Stimulated activated naive B cell treated with anti-CD40 and anti-IgM and Interleukin-4, amounts not matched to agents 10 μg/mL and 1 μg/mL and 100 μg/mL, for 72 hours (primary cell): Measurements from ENCODE around the gene ASNSD1.
"Not testable (repeated sequence)": the region's sequence is repeated elsewhere in the genome, so short reads cannot be mapped to it uniquely, and the experiment has no call there.

Experiments used
- ATAC-seq, 2 donors: fragments of 150-1000 bp; cut with Tn5 transposase; replicated peaks; 2 replicates each; pipeline ENCODE4 v1.10.0; 2021; ENCODE audit warnings: moderate library complexity in 1 of 2
- DNase-seq: peaks from one replicate; pipeline ENCODE4 v3.0.0; 2021
- H3K27ac Mint-ChIP-seq: one replicate; pipeline ENCODE4 v1.8.0; 2022; ENCODE audit warnings: mild to moderate bottlenecking, mixed read lengths
- H3K27me3 Mint-ChIP-seq, 2 donors: one replicate each; pipeline ENCODE4 v1.8.0; 2022; ENCODE audit warnings: mixed read lengths in 2 of 2
- H3K36me3 Mint-ChIP-seq, 2 donors: one replicate each; pipeline ENCODE4 v1.8.0; 2022; ENCODE audit warnings: mixed read lengths in 2 of 2, mild to moderate bottlenecking in 1 of 2
- H3K4me1 Mint-ChIP-seq, 2 donors: one replicate each; pipeline ENCODE4 v1.8.0; 2022; ENCODE audit warnings: mixed read lengths in 2 of 2, mild to moderate bottlenecking in 1 of 2
- H3K4me3 Mint-ChIP-seq, 2 donors: one replicate each; pipeline ENCODE4 v1.8.0; 2022; ENCODE audit warnings: mild to moderate bottlenecking in 2 of 2, mixed read lengths in 2 of 2, moderate library complexity in 1 of 2
- H3K9me3 Mint-ChIP-seq, 2 donors: one replicate each; pipeline ENCODE4 v1.8.0; 2022; ENCODE audit warnings: mixed read lengths in 2 of 2, mild to moderate bottlenecking in 1 of 2

The ASNSD1 gene

DNA sequence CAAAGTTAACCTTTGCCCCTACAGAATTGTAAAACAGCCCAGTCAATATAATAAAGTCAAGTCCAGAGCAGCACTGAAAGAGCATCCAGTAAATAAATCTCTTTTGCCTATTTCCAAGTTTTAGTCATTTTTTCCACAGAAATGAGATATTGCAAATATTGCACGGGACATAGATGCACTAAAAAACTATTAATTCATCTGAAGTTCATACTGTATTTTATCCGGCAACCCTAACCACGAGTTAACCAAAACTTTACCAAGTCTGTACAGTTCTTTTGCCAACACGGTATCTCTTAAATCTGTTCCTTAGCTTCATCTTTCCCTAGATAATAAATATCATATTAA is 484 bp upstream of the ASNSD1 start:
- H3K27me3 Mint-ChIP-seq: no peaks in the 10 kb centered on the region
- H3K9me3 Mint-ChIP-seq: no peaks in the 10 kb centered on the region
- ATAC-seq (no peak), DNase-seq (no peak)
- no peaks in the 10 kb centered on the region for H3K36me3 Mint-ChIP-seq
- no peak overlapping the region for H3K4me3 Mint-ChIP-seq
- peaks cover 11 to 25% of the 10 kb centered on the region in 2 donors for H3K4me1 Mint-ChIP-seq
- no peak overlapping the region for H3K27ac Mint-ChIP-seq

DNA sequence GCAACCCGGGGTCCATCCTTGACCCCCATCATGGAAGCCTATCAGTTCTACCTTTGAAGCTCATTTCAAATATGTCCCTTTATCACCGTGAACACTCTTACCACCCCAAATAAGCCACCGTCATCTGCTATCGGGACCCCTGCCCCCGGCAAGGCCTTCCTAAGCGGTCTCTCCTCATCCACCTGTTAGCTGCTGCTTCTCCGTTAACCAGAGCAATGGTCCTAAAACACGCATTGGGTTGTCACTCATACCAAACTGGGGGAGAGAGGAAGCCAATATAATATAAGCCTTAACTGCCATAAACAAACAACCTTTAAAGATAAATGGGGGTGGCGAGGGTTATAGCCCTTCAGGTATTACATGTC is 680 bp downstream of the ASNSD1 start:
- H3K27ac Mint-ChIP-seq: no peak overlapping the region
- H3K27me3 Mint-ChIP-seq: no peaks in the 10 kb centered on the region
- H3K9me3 Mint-ChIP-seq: no peaks in the 10 kb centered on the region
- H3K4me3 Mint-ChIP-seq: no peak overlapping the region
- peaks cover 6 to 7% of the 10 kb centered on the region in 2 donors for H3K36me3 Mint-ChIP-seq
- peaks cover 9 to 25% of the 10 kb centered on the region in 2 donors for H3K4me1 Mint-ChIP-seq
- ATAC-seq: no peak
- DNase-seq: no peak

GRCh38 chr2:189662669-189663226 is 1.5 kb downstream of the ASNSD1 start:
- H3K4me1 Mint-ChIP-seq: peaks cover 6 to 21% of the 10 kb centered on the region in 2 donors
- no peak overlapping the region for H3K4me3 Mint-ChIP-seq
- H3K27me3 Mint-ChIP-seq: no peaks in the 10 kb centered on the region
- DNase-seq (no peak), ATAC-seq (no peak)
- H3K9me3 Mint-ChIP-seq: no peaks in the 10 kb centered on the region
- H3K36me3 Mint-ChIP-seq: peaks cover 11 to 14% of the 10 kb centered on the region in 2 donors
- H3K27ac Mint-ChIP-seq: no peak overlapping the region

DNA sequence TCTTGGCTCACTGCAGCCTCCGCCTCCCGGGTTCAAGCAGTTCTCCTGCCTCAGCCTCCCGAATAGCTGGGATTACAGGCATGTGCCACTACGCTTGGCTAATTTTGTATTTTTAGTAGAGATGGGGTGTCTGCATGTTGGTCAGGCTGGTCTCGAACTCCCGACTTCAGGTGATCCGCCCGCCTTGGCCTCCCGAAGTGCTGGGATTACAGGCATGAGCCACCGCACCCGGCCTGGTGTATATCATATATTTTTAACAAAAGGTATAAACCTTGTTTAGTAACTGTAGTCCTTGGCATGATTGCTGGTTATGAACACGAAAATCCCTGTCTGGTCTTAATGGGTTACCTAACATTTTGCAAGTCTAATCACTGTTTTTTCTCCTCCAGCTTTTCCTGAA is 2.1 kb downstream of the ASNSD1 start:
- not testable (repeated sequence) for H3K27me3 Mint-ChIP-seq, DNase-seq, ATAC-seq, H3K9me3 Mint-ChIP-seq
- Mint-ChIP-seq H3K27ac (peak overlapping the region; percentile 34), H3K4me3 (peak overlapping the region in 1 of 2 donors; percentile 48), H3K4me1 (peaks cover 4 to 15% of the 10 kb centered on the region in 2 donors), H3K36me3 (peaks cover 11 to 16% of the 10 kb centered on the region in 2 donors)

- Mint-ChIP-seq H3K9me3 (no peaks in the 10 kb centered on the region), H3K4me1 (peaks cover 8 to 9% of the 10 kb centered on the region in 2 donors), H3K36me3 (peaks cover 24 to 36% of the 10 kb centered on the region in 2 donors), H3K27me3 (no peaks in the 10 kb centered on the region), H3K4me3 (no peak overlapping the region), H3K27ac (no peak overlapping the region)
- DNase-seq: no peak
- no peak for ATAC-seq
These were observed 8.7 kb downstream of the ASNSD1 start for GRCh38 chr2:189669913-189670312.

- Mint-ChIP-seq H3K27ac (peak overlapping the region; percentile 79), H3K36me3 (peaks cover 21 to 39% of the 10 kb centered on the region in 2 donors), H3K4me1 (peaks cover 8 to 15% of the 10 kb centered on the region in 2 donors), H3K4me3 (peak overlapping the region; percentile 92 to 96), H3K9me3 (peaks cover 9% of the 10 kb centered on the region in 2 donors), H3K27me3 (no peaks in the 10 kb centered on the region)
- no peak for DNase-seq
- no peak for ATAC-seq
These were observed 12.6 kb downstream of the ASNSD1 start for GRCh38 chr2:189673661-189674373.

DNA sequence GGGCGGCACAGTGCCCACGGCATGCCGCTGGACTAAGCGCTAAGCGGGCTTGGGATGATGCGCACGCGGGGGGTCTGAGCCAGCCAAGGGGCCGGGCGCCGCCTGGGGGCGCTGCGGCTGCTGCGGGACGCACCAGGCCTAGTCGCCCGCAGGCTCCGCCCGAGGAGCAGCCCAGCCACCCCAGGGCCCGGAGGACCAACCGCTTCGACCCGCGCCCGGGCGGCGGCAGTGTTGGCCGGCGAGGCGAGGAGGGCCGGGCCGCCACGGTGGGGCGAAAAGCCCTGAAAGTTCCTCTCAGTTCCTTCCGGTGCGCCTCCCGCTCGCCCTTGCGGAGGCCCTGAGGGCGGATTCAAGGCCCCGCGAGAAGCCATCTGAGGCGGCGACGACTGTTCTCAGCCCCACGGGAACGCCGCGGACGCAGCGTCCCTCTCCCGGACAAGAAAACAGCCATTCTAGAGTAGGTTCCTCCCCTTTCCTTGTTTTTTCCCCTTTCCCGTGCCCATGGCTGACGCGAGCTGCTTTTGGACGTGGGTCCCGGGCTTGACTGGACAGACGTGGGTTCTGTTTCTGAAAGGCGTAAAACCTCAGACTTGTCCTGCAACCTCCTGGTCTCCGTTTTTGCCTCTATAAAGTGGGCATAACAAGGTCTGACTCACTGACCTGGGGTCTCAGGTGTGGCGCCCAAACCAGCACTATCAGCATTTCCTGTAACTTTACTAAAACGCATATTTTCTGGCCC is 13.3 kb downstream of the ASNSD1 start, which contains the start of gene ANKAR:
Gene ANKAR, plus strand, starts transcription at position 297 of the 739 bp plus-strand sequence. CDS start 1,821 bp downstream, outside the sequence.
- peak; percentile 87 for DNase-seq
- Mint-ChIP-seq H3K27ac (peak within 1 kb of the TSS; percentile 98), H3K27me3 (no peaks in the 10 kb centered on the region), H3K4me1 (peaks cover 14 to 21% of the 10 kb centered on the region in 2 donors), H3K9me3 (peaks cover 9 to 11% of the 10 kb centered on the region in 2 donors), H3K36me3 (peaks cover 22 to 42% of the 10 kb centered on the region in 2 donors), H3K4me3 (peak within 1 kb of the TSS; percentile 92 to 96)
- peak; percentile 96 for ATAC-seq

DNA sequence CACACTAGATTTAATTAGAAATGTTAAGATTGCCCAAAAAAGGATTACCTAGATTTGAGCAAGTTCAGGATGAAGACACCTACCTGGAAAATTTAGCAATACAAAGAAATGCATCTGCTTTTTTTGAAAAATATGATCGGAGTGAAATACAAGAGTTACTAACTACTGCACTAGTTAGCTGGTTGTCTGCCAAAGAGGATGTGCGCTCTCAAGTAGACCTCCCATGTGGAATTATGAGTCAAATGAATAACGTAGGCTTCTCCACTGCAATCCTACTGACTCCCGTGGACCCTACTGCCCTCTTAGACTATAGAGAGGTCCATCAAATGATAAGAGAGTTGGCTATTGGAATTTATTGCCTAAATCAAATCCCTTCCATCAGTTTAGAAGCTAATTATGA is 15.2 kb downstream of the ASNSD1 start:
- Mint-ChIP-seq H3K27me3 (no peaks in the 10 kb centered on the region), H3K27ac (no peak overlapping the region), H3K36me3 (peaks cover 20 to 39% of the 10 kb centered on the region in 2 donors), H3K4me3 (no peak overlapping the region), H3K9me3 (peaks cover 9 to 11% of the 10 kb centered on the region in 2 donors), H3K4me1 (peaks cover 29 to 30% of the 10 kb centered on the region in 2 donors)
- DNase-seq (no peak), ATAC-seq (no peak)

DNA sequence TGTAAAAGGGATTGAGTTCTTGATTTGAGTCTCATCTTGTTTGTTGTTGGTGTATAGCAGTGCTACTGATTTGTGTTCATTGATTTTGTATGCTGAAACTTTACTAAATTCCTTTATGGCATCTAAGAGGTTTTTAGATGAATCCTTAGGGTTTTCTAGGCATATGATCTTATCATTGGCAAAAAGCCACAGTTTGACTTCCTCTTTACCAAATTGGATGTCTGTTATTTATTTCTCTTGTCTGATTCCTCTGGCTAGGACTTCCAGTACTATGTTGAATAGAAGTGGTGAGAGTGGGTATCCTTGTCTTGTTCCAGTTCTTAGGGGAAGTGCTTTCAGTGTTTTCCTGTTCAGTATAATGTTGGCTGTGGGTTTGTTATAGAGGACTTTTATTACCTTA is 18.0 kb downstream of the ASNSD1 start:
- no peak overlapping the region for H3K4me3 Mint-ChIP-seq
- H3K9me3 Mint-ChIP-seq: peaks cover 9 to 11% of the 10 kb centered on the region in 2 donors
- peaks cover 17 to 41% of the 10 kb centered on the region in 2 donors for H3K36me3 Mint-ChIP-seq
- DNase-seq (no peak), ATAC-seq (no peak)
- peaks cover 22 to 23% of the 10 kb centered on the region in 2 donors for H3K4me1 Mint-ChIP-seq
- H3K27ac Mint-ChIP-seq: no peak overlapping the region
- no peaks in the 10 kb centered on the region for H3K27me3 Mint-ChIP-seq

- H3K27ac Mint-ChIP-seq: peak overlapping the region; percentile 37
- no peaks in the 10 kb centered on the region for H3K27me3 Mint-ChIP-seq
- H3K4me3 Mint-ChIP-seq: no peak overlapping the region
- DNase-seq (no peak), ATAC-seq (peak in 1 of 2 donors; percentile 12)
- peaks cover 9% of the 10 kb centered on the region in 2 donors for H3K9me3 Mint-ChIP-seq
- peaks cover 17 to 45% of the 10 kb centered on the region in 2 donors for H3K36me3 Mint-ChIP-seq
- peaks cover 23 to 33% of the 10 kb centered on the region in 2 donors for H3K4me1 Mint-ChIP-seq
These were observed 19.9 kb downstream of the ASNSD1 start for GRCh38 chr2:189681203-189681602.

DNA sequence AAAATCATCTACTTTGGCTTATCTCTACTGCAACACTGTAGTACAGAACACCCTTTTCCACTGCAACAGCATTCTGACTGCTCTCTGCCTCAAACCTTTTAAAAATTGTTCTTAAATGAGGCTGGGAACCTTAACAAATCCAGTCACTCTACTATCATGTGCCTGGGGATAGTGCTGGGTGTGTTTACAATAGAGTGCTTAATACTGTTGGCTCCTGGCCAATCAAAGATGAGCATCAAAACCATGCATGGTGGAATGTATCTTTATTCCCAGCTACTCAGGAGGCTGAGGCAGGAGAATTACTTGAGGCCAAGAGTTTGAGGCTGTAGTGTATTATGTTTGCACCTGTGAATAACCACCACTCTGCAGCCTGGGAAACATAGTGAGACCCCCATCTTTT is 20.6 kb downstream of the ASNSD1 start:
- Mint-ChIP-seq H3K27ac (no peak overlapping the region), H3K9me3 (peaks cover 9% of the 10 kb centered on the region in 2 donors), H3K27me3 (no peaks in the 10 kb centered on the region), H3K4me1 (peaks cover 23 to 33% of the 10 kb centered on the region in 2 donors), H3K36me3 (peaks cover 17 to 45% of the 10 kb centered on the region in 2 donors), H3K4me3 (no peak overlapping the region)
- ATAC-seq: no peak
- DNase-seq: no peak

DNA sequence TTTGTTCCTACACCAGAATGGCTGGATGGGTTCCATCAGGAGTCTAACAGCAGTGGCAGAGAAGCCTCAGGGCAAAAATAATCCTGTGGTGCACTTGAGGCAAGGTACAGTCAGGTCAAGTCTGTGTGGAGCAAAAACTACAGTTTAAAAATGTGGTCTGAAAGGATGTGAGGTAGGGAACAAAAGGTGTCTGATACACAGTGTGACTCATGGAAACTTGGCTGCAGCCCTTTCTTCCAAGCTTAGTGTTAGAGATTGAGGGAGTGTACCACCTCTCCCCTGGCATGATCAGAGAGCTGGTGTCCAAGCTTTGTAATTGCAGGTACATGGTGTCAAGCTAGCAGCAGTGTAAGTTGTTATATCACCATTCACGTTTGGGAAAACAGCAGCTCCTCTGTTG is 22.1 kb downstream of the ASNSD1 start:
- DNase-seq (no peak), ATAC-seq (no peak)
- Mint-ChIP-seq H3K4me3 (no peak overlapping the region), H3K27me3 (no peaks in the 10 kb centered on the region), H3K9me3 (peaks cover 5 to 6% of the 10 kb centered on the region in 2 donors), H3K36me3 (peaks cover 7 to 43% of the 10 kb centered on the region in 2 donors), H3K27ac (no peak overlapping the region), H3K4me1 (peaks cover 17 to 40% of the 10 kb centered on the region in 2 donors)

GRCh38 chr2:189684811-189685210 is 23.6 kb downstream of the ASNSD1 start:
- H3K27ac Mint-ChIP-seq: no peak overlapping the region
- peaks cover 10 to 31% of the 10 kb centered on the region in 2 donors for H3K4me1 Mint-ChIP-seq

GRCh38 chr2:189685540-189686229 is 24.4 kb downstream of the ASNSD1 start:
- Mint-ChIP-seq H3K27me3 (no peaks in the 10 kb centered on the region), H3K27ac (no peak overlapping the region), H3K36me3 (peaks cover 0 to 35% of the 10 kb centered on the region in 2 donors), H3K4me3 (no peak overlapping the region), H3K9me3 (no peaks in the 10 kb centered on the region), H3K4me1 (peaks cover 3 to 23% of the 10 kb centered on the region in 2 donors)
- ATAC-seq: no peak
- DNase-seq: no peak

More at GRCh38 chr2:189684811-189685210, 23.6 kb downstream of the ASNSD1 start:
- Mint-ChIP-seq H3K4me3 (no peak overlapping the region), H3K36me3 (peaks cover 0 to 32% of the 10 kb centered on the region in 2 donors), H3K9me3 (no peaks in the 10 kb centered on the region), H3K27me3 (no peaks in the 10 kb centered on the region)
- no peak for DNase-seq
- ATAC-seq: no peak
